Mesenchymal stem cell (in vitro differentiated cells and primary cell): ENCODE data around the gene RHBDL1.

Experiments used
- DNase-seq: peaks from one replicate; pipeline ENCODE4 v3.0.0-alpha.2; 2013
- H2AFZ ChIP-seq: one replicate; pipeline ENCODE4 v1.6.1; 2013; ENCODE audit warnings: low read depth, mild to moderate bottlenecking, control low read depth, inconsistent platforms, low read length, moderate library complexity
- H2AK5ac ChIP-seq: 2 replicates; pipeline ENCODE4 v1.6.1; 2013; ENCODE audit warnings: low read length, moderate library complexity, mild to moderate bottlenecking, inconsistent platforms; ENCODE audit not compliant: severe bottlenecking
- H2BK120ac ChIP-seq: one replicate; pipeline ENCODE4 v1.6.1; 2013; ENCODE audit warnings: low read depth, mild to moderate bottlenecking, inconsistent platforms, low read length, moderate library complexity
- H2BK12ac ChIP-seq, 2 experiments: one replicate each; pipeline ENCODE4 v1.6.1; 2013; ENCODE audit warnings: inconsistent platforms in 2 of 2, low read length in 2 of 2, mild to moderate bottlenecking in 2 of 2, moderate library complexity in 2 of 2, control low read depth in 1 of 2
- H2BK15ac ChIP-seq: one replicate; pipeline ENCODE4 v1.6.1; 2013; ENCODE audit warnings: mild to moderate bottlenecking, low read depth, inconsistent platforms; ENCODE audit not compliant: poor library complexity, severe bottlenecking
- H2BK5ac ChIP-seq: 2 replicates; pipeline ENCODE4 v1.6.1; 2013; ENCODE audit warnings: low read depth, mild to moderate bottlenecking, low read length, control low read depth, inconsistent platforms; ENCODE audit not compliant: poor library complexity, severe bottlenecking
- H3K14ac ChIP-seq, 2 experiments: one replicate each; pipeline ENCODE4 v1.6.1; 2013; ENCODE audit warnings: inconsistent platforms in 2 of 2, low read length in 2 of 2, control low read depth in 1 of 2, mild to moderate bottlenecking in 1 of 2, moderate library complexity in 1 of 2
- H3K18ac ChIP-seq, 2 experiments: one replicate each; pipeline ENCODE4 v1.6.1; 2013; ENCODE audit warnings: inconsistent platforms in 2 of 2, low read length in 2 of 2, control low read depth in 1 of 2, low read depth in 1 of 2, mild to moderate bottlenecking in 1 of 2
- H3K23ac ChIP-seq, 2 experiments: one replicate each; pipeline ENCODE4 v1.6.1; 2013; ENCODE audit warnings: inconsistent platforms in 2 of 2, low read length in 2 of 2, mild to moderate bottlenecking in 2 of 2, moderate library complexity in 2 of 2, control low read depth in 1 of 2
- H3K27ac ChIP-seq: 2 replicates; pipeline ENCODE4 v1.5.1; 2013; ENCODE audit warnings: mild to moderate bottlenecking, moderate library complexity, low read length, control low read depth, inconsistent platforms; ENCODE audit not compliant: poor library complexity, severe bottlenecking
- H3K27me3 ChIP-seq, 2 experiments: 2 replicates each; pipeline versions ENCODE4 v1.6.1 to v1.7.0; 2013; ENCODE audit warnings: low read length in 2 of 2, mild to moderate bottlenecking in 2 of 2, moderate library complexity in 2 of 2, control low read depth in 1 of 2, inconsistent platforms in 1 of 2; ENCODE audit not compliant: control insufficient read depth in 1 of 2, insufficient read depth in 1 of 2
- H3K36me3 ChIP-seq, 2 experiments: 2 replicates each; pipeline versions ENCODE4 v1.6.1 to v1.7.0; 2013; ENCODE audit warnings: low read length in 2 of 2, control low read depth in 1 of 2, inconsistent platforms in 1 of 2, low read depth in 1 of 2, mild to moderate bottlenecking in 1 of 2; ENCODE audit not compliant: insufficient read depth in 2 of 2, control insufficient read depth in 1 of 2
- H3K4ac ChIP-seq, 2 experiments: one replicate each; pipeline ENCODE4 v1.6.1; 2013; ENCODE audit warnings: inconsistent platforms in 2 of 2, low read length in 2 of 2, mild to moderate bottlenecking in 2 of 2, moderate library complexity in 2 of 2, control low read depth in 1 of 2, low read depth in 1 of 2
- H3K4me1 ChIP-seq: 2 replicates; pipeline ENCODE4 v1.6.1; 2013; ENCODE audit warnings: low read depth, low read length, control low read depth; ENCODE audit not compliant: control insufficient read depth, insufficient read depth
- H3K4me2 ChIP-seq: 2 replicates; pipeline ENCODE4 v1.6.1; 2013; ENCODE audit warnings: low read length, mild to moderate bottlenecking, inconsistent platforms; ENCODE audit not compliant: poor library complexity, severe bottlenecking
- H3K4me3 ChIP-seq, 2 experiments: 2 replicates each; pipeline versions ENCODE4 v1.5.1 to v1.7.0; 2013; ENCODE audit warnings: low read length in 2 of 2, mild to moderate bottlenecking in 2 of 2, control low read depth in 1 of 2, low read depth in 1 of 2; ENCODE audit not compliant: insufficient read depth in 1 of 2
- H3K79me1 ChIP-seq: replicated peaks from 2 replicates; pipeline ENCODE4 v1.6.1; 2013; ENCODE audit warnings: mild to moderate bottlenecking, control low read depth, low read length, inconsistent platforms; ENCODE audit not compliant: poor library complexity, severe bottlenecking
- H3K9ac ChIP-seq: 2 replicates; pipeline ENCODE4 v1.7.0; 2013; ENCODE audit warnings: mild to moderate bottlenecking, low read length, moderate library complexity
- H3K9me3 ChIP-seq: 2 replicates; pipeline ENCODE4 v1.7.0; 2013; ENCODE audit warnings: mild to moderate bottlenecking, low read length; ENCODE audit not compliant: control insufficient read depth
- H4K8ac ChIP-seq: one replicate; pipeline ENCODE4 v1.6.1; 2013; ENCODE audit warnings: inconsistent platforms, mild to moderate bottlenecking, low read length, moderate library complexity
- H4K91ac ChIP-seq: one replicate; pipeline ENCODE4 v1.6.1; 2013; ENCODE audit warnings: mild to moderate bottlenecking, low read length, inconsistent platforms
- WGBS: methylation state at CpG from one replicate; pipeline ENCODE4 v1.1.7; 2013; ENCODE audit warnings: mixed read lengths; 5-methylcytosine and 5-hydroxymethylcytosine counted together

Gene RHBDL1

GRCh38 chr16:714079-714478, 38.6 kb downstream of the RHBDL1 start:
- H3K9ac ChIP-seq = no peak overlapping the region
- H4K8ac ChIP-seq = no peak overlapping the region
- H2BK120ac ChIP-seq = no peak overlapping the region
- no peaks in the 10 kb centered on the region for H3K9me3 ChIP-seq
- no peak overlapping the region for H3K4ac ChIP-seq
- no peak overlapping the region for H3K18ac ChIP-seq
- H3K4me1 ChIP-seq = peaks cover 59% of the 10 kb centered on the region
- H3K27me3 ChIP-seq = peaks cover 12 to 24% of the 10 kb centered on the region in 2 experiments
- peak overlapping the region in 1 of 2 experiments; percentile 84 for H2BK12ac ChIP-seq
- H3K23ac ChIP-seq = no peak overlapping the region
- no peak overlapping the region for H3K4me2 ChIP-seq
- no peak overlapping the region for H3K27ac ChIP-seq
- peaks cover 18% of the 10 kb centered on the region for H3K79me1 ChIP-seq
- H3K36me3 ChIP-seq = peaks cover 0 to 22% of the 10 kb centered on the region in 2 experiments
- WGBS = 84% methylated on average over 11 of the region's 11 CpGs
- no peak for DNase-seq
- no peak overlapping the region for H3K4me3 ChIP-seq
- no peak overlapping the region for H2AFZ ChIP-seq
- peak overlapping the region; percentile 41 for H2BK15ac ChIP-seq
- no peak overlapping the region for H2AK5ac ChIP-seq
- H3K14ac ChIP-seq = no peak overlapping the region
- peak overlapping the region; percentile 35 for H4K91ac ChIP-seq
- no peak overlapping the region for H2BK5ac ChIP-seq

GRCh38 chr16:714558-715476, 39.3 kb downstream of the RHBDL1 start, which contains the start of gene METRN:
Gene METRN, plus strand, starts transcription at chr16:715118. Its CDS starts 172 bp downstream, at chr16:715290.
- Histone ChIP-seq H2AK5ac (peak within 1 kb of the TSS; percentile 44), H3K4me1 (peaks cover 61% of the 10 kb centered on the region), H3K23ac (peak within 1 kb of the TSS in 1 of 2 experiments; percentile 67), H3K4ac (peak within 1 kb of the TSS in 1 of 2 experiments; percentile 34), H2BK5ac (no peak within 1 kb of the TSS), H3K27me3 (peaks cover 5 to 16% of the 10 kb centered on the region in 2 experiments), H3K9me3 (no peaks in the 10 kb centered on the region), H4K8ac (peak within 1 kb of the TSS; percentile 21), H3K4me2 (peak within 1 kb of the TSS; percentile 97), H3K36me3 (peaks cover 0 to 22% of the 10 kb centered on the region in 2 experiments), H2BK15ac (peak within 1 kb of the TSS; percentile 41), H3K9ac (peak within 1 kb of the TSS; percentile 65), H3K18ac (peak within 1 kb of the TSS in 1 of 2 experiments; percentile 74), H2BK12ac (peak within 1 kb of the TSS in 1 of 2 experiments; percentile 84), H2AFZ (peak within 1 kb of the TSS; percentile 36), H2BK120ac (peak within 1 kb of the TSS; percentile 50), H3K79me1 (peaks cover 21% of the 10 kb centered on the region), H3K27ac (peak within 1 kb of the TSS; percentile 13), H4K91ac (peak within 1 kb of the TSS; percentile 60), H3K14ac (peak within 1 kb of the TSS in 1 of 2 experiments; percentile 96), H3K4me3 (peak within 1 kb of the TSS; percentile 63 to 75)
- WGBS = 24% methylated on average over 40 of the region's 108 CpGs
- DNase-seq = peak; percentile 89

- peak overlapping the region in 1 of 2 experiments; percentile 96 for H3K14ac ChIP-seq
- H3K79me1 ChIP-seq = peaks cover 26% of the 10 kb centered on the region
- H2BK12ac ChIP-seq = peak overlapping the region in 1 of 2 experiments; percentile 45
- peak overlapping the region in 1 of 2 experiments; percentile 34 for H3K4ac ChIP-seq
- H2AFZ ChIP-seq = peak overlapping the region; percentile 36
- H4K8ac ChIP-seq = no peak overlapping the region
- H3K4me1 ChIP-seq = peaks cover 62% of the 10 kb centered on the region
- no peaks in the 10 kb centered on the region for H3K9me3 ChIP-seq
- H3K36me3 ChIP-seq = peaks cover 0 to 22% of the 10 kb centered on the region in 2 experiments
- H3K18ac ChIP-seq = peak overlapping the region in 1 of 2 experiments; percentile 71
- H3K9ac ChIP-seq = peak overlapping the region; percentile 65
- DNase-seq = peak; percentile 30
- H3K23ac ChIP-seq = peak overlapping the region in 1 of 2 experiments; percentile 67
- H2BK15ac ChIP-seq = no peak overlapping the region
- H3K27ac ChIP-seq = peak overlapping the region; percentile 13
- H3K4me3 ChIP-seq = peak overlapping the region; percentile 63 to 75
- WGBS = 16% methylated on average over 24 of the region's 74 CpGs
- H3K27me3 ChIP-seq = peaks cover 0 to 8% of the 10 kb centered on the region in 2 experiments
- H2BK120ac ChIP-seq = peak overlapping the region; percentile 50
- no peak overlapping the region for H2AK5ac ChIP-seq
- H4K91ac ChIP-seq = peak overlapping the region; percentile 43
- H3K4me2 ChIP-seq = peak overlapping the region; percentile 97
- no peak overlapping the region for H2BK5ac ChIP-seq
Observed at GRCh38 chr16:715477-716199, 40.2 kb downstream of the RHBDL1 start.
